NCI-H1105 (cell line): ENCODE data around the gene RNF14.

Source experiments
- DNase-seq: peaks from one replicate; lab custom pipeline; 2025; lab: John Stamatoyannopoulos, UW

Gene RNF14

DNA sequence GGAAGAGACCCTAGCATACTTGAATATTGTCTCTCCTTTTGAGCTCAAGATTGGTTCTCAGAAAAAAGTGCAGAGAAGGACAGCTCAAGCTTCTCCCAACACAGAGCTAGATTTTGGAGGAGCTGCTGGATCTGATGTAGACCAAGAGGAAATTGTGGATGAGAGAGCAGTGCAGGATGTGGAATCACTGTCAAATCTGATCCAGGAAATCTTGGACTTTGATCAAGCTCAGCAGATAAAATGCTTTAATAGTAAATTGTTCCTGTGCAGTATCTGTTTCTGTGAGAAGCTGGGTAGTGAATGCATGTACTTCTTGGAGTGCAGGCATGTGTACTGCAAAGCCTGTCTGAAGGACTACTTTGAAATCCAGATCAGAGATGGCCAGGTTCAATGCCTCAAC is 9.5 kb downstream of the RNF14 start:
- no peak for DNase-seq

DNA sequence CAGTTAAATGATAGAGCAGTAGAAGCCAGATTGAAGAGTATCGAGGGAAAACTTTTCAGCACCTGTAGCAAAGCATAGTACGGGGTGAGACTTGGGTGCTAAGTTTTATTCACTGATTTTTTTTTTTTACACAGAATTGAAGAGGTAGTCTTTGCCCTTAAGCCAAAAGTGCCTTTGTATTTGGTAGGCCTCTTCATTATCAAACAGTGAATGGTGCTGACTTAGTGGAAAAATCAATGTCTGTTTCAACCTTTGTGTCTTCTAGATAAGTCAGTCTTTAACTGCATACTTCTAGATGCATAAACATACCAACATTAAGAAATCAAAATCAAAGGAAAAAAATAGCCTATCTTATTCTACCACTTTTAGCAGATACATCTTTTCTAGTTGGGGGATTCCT is 13.7 kb downstream of the RNF14 start:
- no peak for DNase-seq

DNA sequence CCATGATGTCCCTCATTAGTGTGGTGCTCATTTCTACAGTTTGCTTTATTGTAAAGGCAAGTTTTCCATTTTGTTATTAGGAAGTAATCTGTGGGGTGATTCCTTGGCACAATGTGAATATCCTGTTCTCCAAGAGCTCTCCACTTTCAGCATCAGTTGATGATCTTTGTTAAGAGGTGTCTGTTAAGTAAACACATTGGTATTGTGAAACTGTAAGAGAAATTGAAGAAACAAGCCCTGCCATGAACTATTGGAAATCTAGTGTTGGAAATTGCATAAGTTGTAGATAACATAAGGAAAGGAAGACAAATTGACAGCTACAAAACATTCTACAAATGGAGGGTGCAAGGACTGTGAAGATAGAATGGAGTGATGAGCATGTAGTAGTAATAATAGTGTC is 17.2 kb downstream of the RNF14 start:
- no peak for DNase-seq

DNA sequence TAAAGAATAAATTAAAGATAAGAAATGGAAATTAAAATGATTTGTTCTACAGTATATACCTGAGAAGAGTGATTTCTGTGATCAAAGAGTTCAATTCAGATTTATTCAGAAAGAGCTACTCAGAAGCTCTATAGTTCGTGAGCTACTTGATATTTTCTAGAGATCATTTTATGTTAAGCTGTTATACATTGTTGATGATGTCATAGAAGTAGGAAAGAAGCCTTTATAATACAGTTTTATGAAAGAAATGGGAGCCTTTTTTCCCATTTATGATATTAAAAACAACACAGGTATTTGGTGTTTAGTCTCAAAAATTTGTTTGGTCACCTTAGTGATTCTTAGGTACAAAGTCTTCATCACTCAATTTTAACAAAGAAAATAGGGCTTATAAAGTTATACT is 20.8 kb downstream of the RNF14 start:
- DNase-seq, result no peak

DNA sequence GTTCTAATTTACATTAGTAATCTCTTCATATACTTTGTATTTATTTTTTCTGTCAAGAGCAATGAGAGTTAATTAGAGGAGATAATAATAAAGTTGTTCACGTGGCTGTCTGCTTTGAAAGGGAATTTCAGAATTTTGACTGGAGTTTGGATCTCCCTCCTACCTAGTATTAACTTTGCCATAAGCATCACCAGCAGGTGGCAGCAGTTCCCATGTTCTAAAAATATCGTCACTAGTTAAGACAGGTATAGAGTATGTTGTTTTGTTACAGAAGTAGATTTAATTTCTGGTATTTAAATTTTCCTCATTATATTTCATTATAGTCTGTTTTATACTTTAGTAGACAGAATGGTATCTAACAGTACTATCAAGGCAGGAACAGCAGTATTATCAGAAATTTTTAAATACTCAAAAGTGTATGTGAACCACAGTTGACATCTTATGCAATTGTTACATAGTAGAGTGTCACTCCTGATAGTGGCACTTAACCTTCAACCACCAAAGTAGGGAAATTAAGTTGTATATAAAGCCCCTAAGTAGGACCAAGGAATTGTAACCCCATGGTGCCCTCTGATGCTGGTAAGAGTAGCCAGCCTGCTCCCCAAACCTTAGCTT is 23.6 kb downstream of the RNF14 start:
- peak; percentile 24 for DNase-seq

DNA sequence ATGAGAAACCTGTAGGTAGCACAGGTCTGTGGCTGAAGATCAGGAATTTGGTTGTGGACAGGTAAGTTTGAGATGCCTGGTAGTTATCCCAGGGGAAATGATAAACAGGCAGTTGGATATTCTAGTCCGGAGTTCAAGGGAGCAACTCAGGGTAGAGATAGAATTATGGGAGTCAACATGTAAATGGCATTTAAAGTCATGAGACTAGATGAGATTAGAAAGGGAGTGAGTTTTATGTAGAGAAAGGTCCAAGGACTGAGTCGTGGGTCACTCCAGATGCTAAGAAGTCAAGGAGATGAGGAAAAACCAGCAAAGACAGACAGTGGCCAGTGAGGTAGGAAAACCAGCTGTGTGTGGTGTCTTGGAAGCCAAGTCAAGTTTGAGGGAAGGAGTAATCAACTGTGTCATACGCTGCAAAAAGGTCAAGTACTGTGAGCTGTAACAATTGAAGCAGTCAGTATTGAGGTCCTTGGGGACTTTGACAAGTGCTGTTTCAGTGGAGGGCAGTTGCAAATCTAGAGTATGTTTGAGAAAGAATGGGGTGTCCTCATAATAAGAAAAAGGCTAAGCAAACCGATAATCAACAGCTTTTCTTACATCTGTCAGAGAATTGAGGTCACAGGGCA is 25.7 kb downstream of the RNF14 start:
- no peak for DNase-seq

DNA sequence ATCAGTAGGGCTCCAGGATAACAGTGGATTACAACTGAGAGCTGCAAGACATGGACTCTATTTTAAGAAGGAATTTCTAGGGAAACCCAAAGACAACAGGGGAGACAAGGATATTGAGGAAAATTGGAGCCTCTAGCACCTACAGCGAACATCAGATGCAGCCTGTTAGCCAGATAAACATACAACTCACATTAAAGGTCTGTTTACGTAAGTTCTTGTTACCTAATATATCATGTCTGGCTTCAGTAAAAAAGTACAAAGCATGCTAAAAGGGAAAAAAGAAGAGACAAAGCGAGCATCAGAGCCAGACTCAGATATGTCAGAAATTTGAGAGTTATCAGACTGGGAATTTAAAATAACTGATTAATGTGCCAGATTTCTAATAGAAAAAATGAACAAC is 26.8 kb downstream of the RNF14 start:
- no peak for DNase-seq

DNA sequence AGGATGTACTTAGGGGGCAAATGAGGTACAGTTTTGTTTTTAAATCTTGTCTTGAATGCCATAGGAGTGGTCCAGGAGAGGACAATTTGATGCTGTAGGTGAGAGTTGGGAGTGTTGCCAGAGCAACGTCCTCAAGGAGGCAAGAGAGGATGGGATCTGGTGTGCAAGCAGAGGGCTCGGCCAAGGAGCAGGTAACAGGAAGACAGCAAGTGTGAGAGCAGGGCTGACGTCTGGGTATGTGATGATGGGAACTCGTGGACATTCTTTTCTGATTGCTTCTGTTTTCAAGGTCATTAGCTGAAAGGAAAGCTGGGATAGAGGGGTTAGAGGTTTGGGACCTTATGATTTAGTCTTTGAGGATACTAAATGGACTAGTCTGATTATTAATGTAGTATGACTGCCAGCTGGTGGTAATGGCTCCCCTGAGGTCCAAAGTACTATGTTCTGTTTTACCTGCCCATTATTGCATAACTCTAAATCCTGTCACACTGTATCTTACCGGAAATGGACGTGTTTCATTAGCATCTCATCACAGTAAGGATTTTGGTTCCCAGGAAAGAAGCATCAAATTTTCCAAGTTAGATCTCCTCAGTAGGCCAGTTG is 28.6 kb downstream of the RNF14 start:
- no peak for DNase-seq

DNA sequence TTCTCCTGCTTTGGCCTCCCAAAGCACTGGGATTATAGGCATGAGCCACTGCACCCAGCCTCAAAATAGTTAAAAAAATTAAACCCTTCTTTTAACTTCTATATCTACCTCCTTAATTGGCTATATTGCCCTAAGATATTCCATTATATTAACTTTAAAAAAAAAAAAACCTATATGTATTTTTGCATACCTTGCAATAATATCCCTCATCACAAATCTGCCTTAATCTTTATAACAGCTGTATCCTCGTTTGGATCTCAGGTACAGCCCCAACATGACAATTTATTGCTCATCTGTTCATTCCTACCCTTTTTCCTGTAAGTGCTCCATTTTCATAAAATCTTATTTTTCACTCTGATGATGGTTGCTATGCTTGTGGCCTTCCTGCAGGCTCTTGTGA is 31.3 kb downstream of the RNF14 start:
- no peak for DNase-seq

DNA sequence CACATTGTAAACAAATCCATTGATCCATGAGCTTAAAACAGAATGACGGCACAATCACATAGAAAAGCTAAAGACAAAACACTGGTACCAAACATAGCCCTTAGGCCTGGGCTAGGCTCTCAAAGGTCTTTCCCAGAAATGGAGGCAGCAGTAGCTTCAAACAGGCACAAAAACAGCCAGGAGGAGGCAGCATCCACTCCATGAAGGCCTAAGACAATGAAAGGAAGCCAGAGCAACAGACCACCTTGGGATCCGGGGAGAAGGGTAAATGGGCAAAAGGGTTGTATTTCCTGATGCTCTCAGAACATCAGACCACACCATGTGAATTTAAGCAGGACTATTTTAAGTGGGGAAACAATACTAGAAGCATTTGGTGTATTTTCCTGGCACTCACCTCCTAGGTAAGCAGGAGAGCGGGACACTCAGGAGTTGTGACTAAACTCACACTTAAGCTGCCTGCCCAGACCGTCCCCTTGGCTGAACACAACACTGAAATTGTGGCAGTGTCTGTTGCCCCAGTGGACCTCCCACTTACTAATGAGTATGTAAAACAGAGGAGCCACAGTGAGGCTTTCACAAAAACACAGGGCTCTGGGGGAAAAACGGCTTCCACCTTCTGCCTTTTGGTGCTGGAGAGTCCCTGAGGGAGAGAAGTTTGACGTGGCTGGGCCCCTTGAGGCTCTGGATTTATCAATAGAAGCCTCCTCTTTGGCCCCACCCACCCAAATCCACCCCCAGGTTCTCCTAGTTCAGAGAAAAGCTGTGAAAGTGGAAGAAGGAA is 32.0 kb downstream of the RNF14 start:
- no peak for DNase-seq

DNA sequence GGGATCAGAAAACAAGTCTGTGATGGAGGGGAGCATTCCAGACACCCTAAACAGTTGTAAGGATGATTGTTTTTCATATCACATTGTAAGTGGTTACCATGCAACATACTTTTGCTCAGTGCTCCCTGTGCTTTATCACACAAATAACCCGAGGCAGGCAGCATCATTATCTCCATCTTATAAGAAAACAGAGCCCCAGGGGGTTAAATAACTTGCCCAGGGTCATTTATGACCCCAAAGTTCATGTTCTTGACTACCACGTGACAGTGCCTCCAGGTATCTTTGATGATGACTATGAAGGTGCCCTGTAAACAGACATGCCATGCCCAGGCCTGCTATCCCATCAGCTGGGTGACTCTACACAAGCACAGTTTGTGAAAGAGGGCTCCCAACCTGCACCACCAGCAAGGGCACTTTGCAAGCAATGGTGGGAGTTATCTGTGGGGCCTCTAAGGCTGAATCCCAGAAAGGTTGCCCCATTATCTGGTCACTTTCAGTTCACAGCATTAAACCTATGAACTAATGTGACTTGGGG is 34.4 kb downstream of the RNF14 start:
- DNase-seq, result no peak

DNA sequence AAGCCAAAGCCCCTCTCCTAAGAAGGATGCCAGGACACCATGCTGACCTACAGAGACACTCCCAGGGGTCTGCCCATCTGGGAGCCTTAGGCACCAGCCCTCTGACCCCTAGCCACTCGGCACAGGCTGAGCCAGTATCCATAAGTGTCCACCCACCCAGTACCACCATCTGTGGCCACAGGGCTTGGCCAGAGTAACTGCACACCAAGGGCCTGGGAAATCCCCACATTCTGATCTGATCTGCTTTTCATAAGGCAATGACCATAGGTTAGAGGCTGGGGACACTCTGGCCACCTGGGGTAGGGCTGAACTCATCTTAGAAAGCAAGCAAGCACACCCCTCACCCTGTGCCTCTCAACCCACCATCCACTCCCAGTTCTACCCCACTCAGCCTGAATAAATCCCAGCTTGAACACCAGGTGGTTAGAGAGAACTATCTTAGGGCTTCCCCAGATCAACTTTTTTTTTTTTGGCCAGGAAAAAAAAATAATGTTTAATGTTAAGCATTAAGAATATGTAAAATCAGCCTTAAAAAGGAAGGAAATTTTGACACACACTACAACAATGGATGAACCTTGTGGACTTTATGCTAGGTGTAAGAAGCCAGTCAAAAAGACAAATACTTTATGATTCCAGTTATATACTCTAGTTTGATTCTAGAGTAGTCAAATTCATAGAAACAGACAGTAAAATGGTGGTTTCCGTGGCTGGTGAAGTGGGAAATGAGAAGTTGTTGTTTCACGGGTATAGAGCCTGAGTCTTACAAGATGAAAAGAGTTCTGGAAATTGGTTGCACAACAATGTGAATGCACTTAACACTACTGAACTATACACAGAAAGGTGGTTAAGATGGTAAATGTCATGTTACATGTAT is 37.7 kb downstream of the RNF14 start:
- DNase-seq, result no peak

DNA sequence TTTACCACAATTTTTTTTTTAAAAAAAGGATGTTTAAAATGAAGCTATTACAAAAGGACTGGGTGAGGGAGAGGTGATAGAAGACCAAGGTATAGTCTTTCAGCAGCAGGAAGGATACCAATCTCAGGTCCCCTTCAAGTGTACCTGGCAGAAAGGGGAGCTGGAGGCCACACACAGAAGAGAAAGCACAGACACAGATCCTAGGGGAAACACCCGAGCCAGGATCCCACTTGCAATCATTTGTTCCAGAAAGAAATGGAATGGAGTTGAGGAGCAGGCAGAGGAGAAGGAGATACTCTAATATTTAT is 38.3 kb downstream of the RNF14 start:
- DNase-seq, result no peak

DNA sequence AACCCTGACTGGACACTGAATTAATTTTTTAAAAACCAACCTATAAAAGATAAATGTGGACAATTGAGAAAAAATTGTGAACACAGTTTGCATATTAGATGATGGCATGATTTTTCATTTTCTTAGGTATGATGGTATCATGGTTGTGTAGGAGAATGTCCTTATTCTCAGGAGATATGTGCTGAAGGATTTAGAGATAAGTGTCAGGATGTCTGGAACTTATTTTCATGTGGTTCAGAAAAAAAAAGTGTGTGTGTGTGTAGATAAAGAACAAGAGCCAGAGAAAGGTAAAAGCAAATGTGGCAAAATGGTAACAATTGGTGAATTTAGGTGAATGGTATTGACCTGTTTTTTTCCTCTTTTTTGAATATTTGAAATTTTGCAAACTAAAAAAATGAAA is 39.9 kb downstream of the RNF14 start:
- DNase-seq, result no peak

DNA sequence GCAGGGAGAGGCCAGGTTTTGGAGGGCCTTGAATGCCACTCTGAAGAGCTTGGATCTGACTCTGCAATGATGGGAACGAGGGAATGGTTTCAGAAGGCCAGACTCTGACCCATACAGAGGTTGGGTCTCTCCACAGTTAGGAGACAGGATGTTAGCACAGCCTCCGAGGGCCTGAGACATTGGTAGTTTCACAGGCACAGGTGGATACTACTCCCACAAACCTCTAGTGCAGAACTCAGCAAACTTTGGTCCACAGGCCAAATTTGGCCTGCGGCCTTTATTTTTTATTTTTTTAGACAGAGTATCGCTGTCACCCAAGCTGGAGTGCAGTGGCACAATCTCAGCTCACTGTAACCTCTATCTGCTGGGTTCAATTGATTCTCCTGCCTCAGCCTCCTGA is 41.0 kb downstream of the RNF14 start:
- DNase-seq, result no peak

DNA sequence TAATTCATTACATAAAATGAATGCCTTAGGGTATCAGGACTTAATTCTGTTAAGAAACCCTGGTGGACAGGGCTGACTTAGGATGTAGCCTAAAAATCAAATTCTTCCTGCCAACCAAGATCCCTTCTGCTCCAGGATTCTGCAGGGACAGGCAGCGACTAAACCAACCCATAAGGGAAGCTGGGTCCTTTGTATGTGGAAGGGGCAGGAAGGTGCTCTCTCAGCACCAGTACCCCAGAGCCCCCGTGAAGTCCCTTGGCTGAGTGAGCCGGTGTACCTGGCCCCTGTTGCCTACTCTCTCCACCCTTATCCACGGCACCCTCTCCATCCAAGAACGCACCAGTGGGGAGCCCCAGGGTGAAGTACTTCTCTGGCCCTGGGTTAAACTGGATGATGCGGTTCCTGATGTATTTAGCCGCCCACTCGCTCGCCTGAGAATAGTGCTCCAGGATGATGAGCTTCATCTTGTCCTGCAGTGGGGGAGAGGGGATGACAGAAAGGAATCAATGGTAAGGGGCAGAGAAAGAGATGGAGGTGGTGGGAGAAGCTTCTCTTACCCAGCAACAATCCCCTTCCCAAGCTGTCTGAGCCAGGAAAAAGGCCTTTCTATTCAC is 42.8 kb downstream of the RNF14 start:
- DNase-seq, result no peak

DNA sequence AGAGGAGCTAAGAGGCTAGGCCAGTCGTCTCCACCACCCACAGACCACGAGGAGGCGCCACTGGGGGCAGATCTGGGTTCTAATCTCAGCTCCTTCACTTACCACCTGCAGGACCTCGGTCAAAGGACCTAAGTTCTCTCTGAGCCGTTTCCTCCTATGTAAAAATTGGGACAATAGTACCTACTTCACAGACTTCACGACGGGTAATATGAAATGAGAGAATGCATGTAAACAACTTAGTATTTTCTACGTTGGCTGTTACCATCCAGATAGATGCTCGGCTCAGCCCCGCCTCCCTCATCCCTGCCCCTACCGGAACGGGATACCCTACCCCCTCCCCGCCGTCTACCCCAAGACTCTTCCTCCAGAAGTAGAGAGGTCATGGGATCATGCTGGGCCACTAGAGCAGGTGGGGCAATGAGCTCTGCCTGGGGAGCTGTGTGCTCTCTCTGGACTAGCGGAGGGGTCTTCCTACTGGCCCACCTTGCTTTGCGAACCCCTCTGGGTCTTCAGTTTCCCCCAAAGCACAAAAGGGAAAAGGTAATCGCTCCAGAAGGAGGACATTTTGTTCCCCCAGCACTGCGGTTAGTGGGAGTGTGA is 43.4 kb downstream of the RNF14 start:
- no peak for DNase-seq

DNA sequence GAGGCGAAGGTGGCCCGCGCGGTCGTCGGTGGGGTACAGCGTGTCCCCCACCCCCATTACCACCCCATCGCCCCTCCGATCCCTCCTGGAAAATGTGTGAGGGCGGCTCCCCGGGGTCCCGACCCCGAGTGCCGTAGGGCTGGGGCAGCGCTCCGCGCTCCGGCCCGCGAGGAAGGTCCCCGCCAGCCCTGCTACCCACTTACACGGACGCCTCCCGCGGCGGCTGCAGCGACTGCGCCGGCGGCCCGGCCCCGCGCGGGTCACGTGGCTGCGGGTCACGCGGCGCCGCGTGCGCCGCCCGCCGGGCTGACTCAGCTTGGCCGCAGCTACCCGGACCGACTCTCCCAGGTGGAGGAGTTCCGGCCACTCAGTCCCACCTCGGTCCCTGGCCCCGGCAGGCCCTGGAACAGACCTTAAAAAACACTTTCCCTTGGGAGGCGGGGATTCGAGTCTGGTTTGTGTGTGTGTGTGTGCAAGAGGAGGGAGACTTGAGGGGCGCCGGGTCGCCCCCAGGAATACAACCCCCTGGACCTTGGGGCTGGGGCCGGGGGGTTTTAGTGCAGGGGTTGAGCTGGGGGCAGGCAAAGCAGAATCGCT is 44.0 kb downstream of the RNF14 start, which contains the start of gene GNPDA1:
TSS of gene GNPDA1 (minus strand) at position 236 of the 597 bp plus-strand sequence. CDS start 992 bp downstream, outside the sequence.
- DNase-seq, result no peak

DNA sequence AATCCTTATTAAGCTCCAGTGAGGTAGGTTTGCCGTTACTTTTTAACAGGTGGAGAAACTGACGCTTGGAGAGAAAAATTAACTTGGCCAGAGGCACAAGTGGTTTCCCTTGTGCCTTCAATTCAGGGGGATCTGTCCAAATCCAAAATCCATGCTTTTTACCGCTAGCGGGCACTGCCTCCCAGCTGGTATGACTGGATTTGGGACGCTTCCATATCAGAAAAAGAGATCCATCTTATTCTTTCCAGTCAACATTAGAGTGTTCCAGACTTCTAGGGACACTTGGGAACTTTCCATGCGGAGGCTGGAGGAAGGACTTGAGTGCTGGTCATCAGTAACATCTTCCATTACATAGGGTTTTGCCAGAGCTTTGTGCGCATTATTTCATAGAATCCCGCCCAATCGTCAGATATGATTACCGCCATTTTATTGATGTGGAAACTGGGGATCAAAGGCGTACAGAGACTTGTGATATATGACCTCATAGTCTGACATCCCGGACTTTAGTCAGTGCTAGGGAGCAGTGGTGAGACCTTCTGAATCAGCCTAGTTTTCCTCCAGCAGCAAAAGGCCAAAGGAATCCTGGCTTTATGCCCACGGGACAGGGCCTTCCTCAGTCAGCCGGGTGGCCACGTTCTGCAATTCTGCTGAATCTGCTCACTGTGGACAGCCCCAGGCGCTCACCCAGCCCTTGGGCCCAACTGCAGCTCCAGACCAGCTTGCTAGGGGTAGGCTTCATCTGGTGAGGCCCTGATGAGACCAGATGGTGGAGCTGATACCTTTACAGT is 45.0 kb downstream of the RNF14 start:
- no peak for DNase-seq
